Activated CD4-positive, alpha-beta T cell treated with anti-CD3 and anti-CD28 coated beads, Interleukin-2, amount 10 ng/mL, durations not matched to agents 24 days and 14 days (primary cell): ENCODE measurements around the gene KSR1. TPM values are rescaled to one million over a fixed set of nuclear protein-coding genes. Genes with fewer than 3 reads are reported as not detected.
"Not testable (repeated sequence)": the region's sequence is repeated elsewhere in the genome, so short reads cannot be mapped to it uniquely, and the experiment has no call there.

Source experiments
- DNase-seq: peaks from one replicate; pipeline ENCODE4 v3.0.0; 2022
- H3K27ac Mint-ChIP-seq: one replicate; pipeline ENCODE4 v1.8.0; 2022; ENCODE audit warnings: mild to moderate bottlenecking, mixed read lengths
- H3K27me3 Mint-ChIP-seq: one replicate; pipeline ENCODE4 v1.8.0; 2022; ENCODE audit warnings: mixed read lengths
- H3K36me3 Mint-ChIP-seq: one replicate; pipeline ENCODE4 v1.8.0; 2022; ENCODE audit warnings: low read depth, mild to moderate bottlenecking, mixed read lengths
- H3K4me1 Mint-ChIP-seq: one replicate; pipeline ENCODE4 v1.8.0; 2021; ENCODE audit warnings: mixed read lengths
- H3K4me3 Mint-ChIP-seq: one replicate; pipeline ENCODE4 v1.8.0; 2022; ENCODE audit warnings: mild to moderate bottlenecking, moderate library complexity, mixed read lengths
- H3K9me3 Mint-ChIP-seq: one replicate; pipeline ENCODE4 v1.8.0; 2021; ENCODE audit warnings: mixed read lengths
- intact Hi-C: fragments of 100-400 bp; cut with micrococcal nuclease; formaldehyde crosslinking; loops from one replicate; pipeline ENCODE4 v1.15.1; 2023
- total RNA-seq: library from RNA; stranded (reverse); gene quantifications from 2 replicates; pipeline ENCODE4 v1.2.3, GENCODE V29; 2022

Gene KSR1
- total RNA-seq, 1 donor from 2014 or later = 104 TPM

- intact Hi-C loops = no loop called here
These were observed 22.7 kb upstream of the KSR1 start for GRCh38 chr17:27433521-27433920.

GRCh38 chr17:27435431-27436070, 20.7 kb upstream of the KSR1 start:
- H3K4me3 Mint-ChIP-seq, H3K9me3 Mint-ChIP-seq, H3K27ac Mint-ChIP-seq, H3K27me3 Mint-ChIP-seq, intact Hi-C loops, H3K4me1 Mint-ChIP-seq, DNase-seq, H3K36me3 Mint-ChIP-seq: not testable (repeated sequence)

More at GRCh38 chr17:27433521-27433920, 22.7 kb upstream of the KSR1 start:
- Mint-ChIP-seq H3K4me3 (no peak overlapping the region), H3K4me1 (no peaks in the 10 kb centered on the region), H3K9me3 (no peaks in the 10 kb centered on the region), H3K27me3 (peaks cover 2% of the 10 kb centered on the region), H3K27ac (no peak overlapping the region), H3K36me3 (no peaks in the 10 kb centered on the region)
- no peak for DNase-seq

GRCh38 chr17:27438348-27438998, 17.8 kb upstream of the KSR1 start:
- H3K4me3 Mint-ChIP-seq = no peak overlapping the region
- H3K36me3 Mint-ChIP-seq = no peaks in the 10 kb centered on the region
- H3K9me3 Mint-ChIP-seq = no peaks in the 10 kb centered on the region
- H3K27me3 Mint-ChIP-seq = no peaks in the 10 kb centered on the region
- DNase-seq = no peak
- H3K4me1 Mint-ChIP-seq = peaks cover 6% of the 10 kb centered on the region
- intact Hi-C loops = no loop called here
- H3K27ac Mint-ChIP-seq = no peak overlapping the region

DNA sequence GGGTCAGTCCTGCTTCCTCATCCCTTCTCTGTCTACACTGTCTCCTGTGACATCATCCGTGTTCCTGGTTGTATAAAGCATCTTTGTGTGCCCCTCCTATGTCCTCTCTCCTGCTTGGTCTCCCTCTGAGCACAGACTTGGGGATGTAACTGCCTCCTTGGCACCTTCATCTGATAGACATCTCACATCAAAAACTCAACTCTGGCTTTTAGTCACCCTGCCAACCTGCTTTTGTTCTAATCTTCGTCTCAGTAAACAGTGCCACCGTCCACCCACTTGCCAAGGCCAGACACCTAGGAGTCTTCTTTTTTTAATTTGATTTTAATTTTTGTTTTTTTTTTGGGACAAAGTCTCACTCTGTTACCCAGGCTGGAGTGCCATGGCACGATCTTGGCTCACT, 16.9 kb upstream of the KSR1 start:
- H3K4me3 Mint-ChIP-seq = no peak overlapping the region
- H3K36me3 Mint-ChIP-seq = no peaks in the 10 kb centered on the region
- no peak for DNase-seq
- H3K27me3 Mint-ChIP-seq = no peaks in the 10 kb centered on the region
- intact Hi-C loops = no loop called here
- H3K9me3 Mint-ChIP-seq = no peaks in the 10 kb centered on the region
- no peak overlapping the region for H3K27ac Mint-ChIP-seq
- H3K4me1 Mint-ChIP-seq = peaks cover 6% of the 10 kb centered on the region

- intact Hi-C loops = no loop called here
- no peak overlapping the region for H3K4me3 Mint-ChIP-seq
- DNase-seq = no peak
- no peaks in the 10 kb centered on the region for H3K9me3 Mint-ChIP-seq
- H3K27ac Mint-ChIP-seq = no peak overlapping the region
- peaks cover 6% of the 10 kb centered on the region for H3K4me1 Mint-ChIP-seq
- H3K27me3 Mint-ChIP-seq = peaks cover 12% of the 10 kb centered on the region
- H3K36me3 Mint-ChIP-seq = no peaks in the 10 kb centered on the region
These were observed 13.5 kb upstream of the KSR1 start for GRCh38 chr17:27442702-27443101.

DNA sequence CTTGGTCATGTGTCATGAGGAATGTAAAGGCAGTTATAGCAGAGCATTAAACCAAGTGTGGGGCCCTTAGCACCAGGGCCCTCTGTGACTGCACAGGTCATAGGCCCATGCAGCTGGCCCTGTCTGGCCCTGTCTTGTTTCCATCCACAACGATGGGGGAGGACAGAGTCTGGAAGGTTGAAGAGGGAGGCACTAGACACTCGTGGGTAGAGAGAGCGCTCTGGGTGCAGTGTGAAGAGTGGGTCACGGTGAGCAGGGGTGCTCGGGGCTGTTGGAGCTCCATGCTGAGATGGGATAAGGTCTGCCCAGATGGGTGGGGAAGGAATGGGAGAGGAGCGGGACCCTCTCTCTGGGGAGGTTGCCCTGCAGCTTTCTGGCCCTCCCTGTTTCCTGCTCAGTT, 12.8 kb upstream of the KSR1 start:
- Mint-ChIP-seq H3K36me3 (no peaks in the 10 kb centered on the region), H3K4me3 (no peak overlapping the region), H3K27ac (no peak overlapping the region), H3K9me3 (no peaks in the 10 kb centered on the region), H3K27me3 (peaks cover 12% of the 10 kb centered on the region), H3K4me1 (peaks cover 6% of the 10 kb centered on the region)
- intact Hi-C loops = no loop called here
- DNase-seq = no peak

- no peak overlapping the region for H3K27ac Mint-ChIP-seq
- peaks cover 6% of the 10 kb centered on the region for H3K4me1 Mint-ChIP-seq
- H3K27me3 Mint-ChIP-seq = peaks cover 16% of the 10 kb centered on the region
- H3K36me3 Mint-ChIP-seq = no peaks in the 10 kb centered on the region
- intact Hi-C loops = no loop called here
- no peak for DNase-seq
- H3K9me3 Mint-ChIP-seq = no peaks in the 10 kb centered on the region
- no peak overlapping the region for H3K4me3 Mint-ChIP-seq
These were observed 10.3 kb upstream of the KSR1 start for GRCh38 chr17:27445971-27446370.

- intact Hi-C loops = no loop called here
- Mint-ChIP-seq H3K4me1 (peaks cover 6% of the 10 kb centered on the region), H3K27me3 (peaks cover 16% of the 10 kb centered on the region)
These were observed 9.5 kb upstream of the KSR1 start for GRCh38 chr17:27446569-27447301.

GRCh38 chr17:27448534-27448933, 7.7 kb upstream of the KSR1 start:
- H3K4me1 Mint-ChIP-seq, DNase-seq, H3K27ac Mint-ChIP-seq, intact Hi-C loops, H3K4me3 Mint-ChIP-seq, H3K9me3 Mint-ChIP-seq, H3K36me3 Mint-ChIP-seq: not testable (repeated sequence)
- peaks cover 16% of the 10 kb centered on the region for H3K27me3 Mint-ChIP-seq

More at GRCh38 chr17:27446569-27447301, 9.5 kb upstream of the KSR1 start:
- Mint-ChIP-seq H3K36me3 (no peaks in the 10 kb centered on the region), H3K27ac (no peak overlapping the region), H3K4me3 (no peak overlapping the region), H3K9me3 (no peaks in the 10 kb centered on the region)
- no peak for DNase-seq

DNA sequence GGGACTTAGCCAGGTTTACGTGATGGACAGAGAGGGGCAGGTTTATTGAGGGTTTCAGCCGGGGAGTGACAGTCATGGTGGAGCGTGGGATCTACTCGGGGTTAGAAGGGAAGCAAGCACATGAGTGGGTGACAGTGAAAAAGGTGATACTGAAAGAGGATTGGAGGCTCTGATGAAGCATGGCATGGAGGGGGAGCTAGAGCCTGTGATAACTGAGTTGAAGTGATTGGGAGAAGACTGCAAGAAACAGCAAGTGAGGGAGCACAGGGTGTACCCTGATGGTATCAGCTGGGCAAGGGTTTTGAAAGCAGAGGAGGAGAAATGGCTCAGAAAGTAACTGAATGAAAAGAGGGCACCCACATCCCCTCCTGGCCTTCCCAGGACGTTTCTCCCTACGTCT, 6.7 kb upstream of the KSR1 start:
- DNase-seq = no peak
- peaks cover 7% of the 10 kb centered on the region for H3K4me1 Mint-ChIP-seq
- no peak overlapping the region for H3K4me3 Mint-ChIP-seq
- intact Hi-C loops = no loop called here
- H3K27me3 Mint-ChIP-seq = peaks cover 16% of the 10 kb centered on the region
- H3K36me3 Mint-ChIP-seq = no peaks in the 10 kb centered on the region
- no peak overlapping the region for H3K27ac Mint-ChIP-seq
- no peaks in the 10 kb centered on the region for H3K9me3 Mint-ChIP-seq

DNA sequence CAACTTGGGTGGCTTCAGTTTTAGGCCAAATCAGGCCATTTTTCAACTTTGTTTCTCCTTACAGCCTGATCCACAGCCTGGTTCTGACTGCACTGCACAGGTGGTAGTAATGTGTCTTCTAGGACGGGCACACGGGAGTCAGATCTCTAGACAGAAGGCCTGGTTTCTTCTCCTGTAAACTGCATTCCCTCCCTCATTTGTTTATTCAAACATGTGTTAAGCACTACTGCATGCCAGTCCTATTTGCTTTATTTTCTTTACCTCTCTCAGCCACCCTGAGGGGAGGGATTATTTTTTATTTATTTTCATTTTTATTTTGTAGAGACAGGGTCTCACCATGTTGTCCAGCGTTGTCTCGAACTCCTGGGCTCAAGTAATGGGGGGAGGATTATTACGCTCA, 6.3 kb upstream of the KSR1 start:
- no peaks in the 10 kb centered on the region for H3K9me3 Mint-ChIP-seq
- H3K27ac Mint-ChIP-seq = no peak overlapping the region
- intact Hi-C loops = no loop called here
- H3K27me3 Mint-ChIP-seq = peaks cover 16% of the 10 kb centered on the region
- peaks cover 8% of the 10 kb centered on the region for H3K4me1 Mint-ChIP-seq
- no peaks in the 10 kb centered on the region for H3K36me3 Mint-ChIP-seq
- DNase-seq = no peak
- no peak overlapping the region for H3K4me3 Mint-ChIP-seq

DNA sequence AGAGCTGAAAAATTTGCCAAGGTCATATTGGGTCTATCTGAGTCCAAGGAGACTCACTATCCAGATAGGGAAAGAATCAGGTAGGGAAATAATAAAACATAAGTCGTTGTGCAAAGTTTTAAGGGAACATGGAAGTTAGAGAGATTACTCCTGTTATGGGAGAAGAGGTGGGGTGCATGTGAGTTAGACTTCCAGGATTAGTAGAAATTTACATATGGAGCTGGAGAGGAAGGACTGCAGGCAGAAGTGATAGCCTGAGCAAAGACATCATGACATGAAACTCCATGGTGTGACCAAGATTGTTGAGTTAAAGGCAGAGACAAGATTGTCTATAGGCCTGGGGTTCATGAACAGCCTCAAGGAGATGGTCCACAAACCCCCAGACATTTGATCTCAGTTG, 5.8 kb upstream of the KSR1 start:
- Mint-ChIP-seq H3K4me1 (peaks cover 12% of the 10 kb centered on the region), H3K36me3 (no peaks in the 10 kb centered on the region), H3K9me3 (no peaks in the 10 kb centered on the region), H3K27me3 (peaks cover 16% of the 10 kb centered on the region), H3K4me3 (no peak overlapping the region), H3K27ac (no peak overlapping the region)
- no peak for DNase-seq
- intact Hi-C loops = no loop called here

DNA sequence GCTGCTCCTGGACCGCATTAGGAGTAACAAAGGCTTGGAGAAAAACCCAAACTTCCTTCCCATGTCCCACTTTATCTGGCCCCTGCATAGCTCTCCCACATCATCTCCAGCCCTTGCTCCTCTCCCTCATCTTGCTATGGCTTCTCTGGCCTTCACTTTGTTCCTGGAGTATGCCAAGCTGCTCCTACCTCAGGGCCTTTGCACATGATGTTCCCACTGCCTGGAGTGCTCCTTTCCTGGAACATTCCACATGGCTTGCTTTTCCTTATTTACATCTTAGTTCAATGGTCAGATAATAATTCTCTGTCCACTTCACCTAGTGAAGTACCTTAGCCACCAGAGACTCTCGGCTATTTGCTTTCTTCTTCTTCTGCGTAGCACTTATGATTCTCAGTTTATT, 4.3 kb upstream of the KSR1 start:
- intact Hi-C loops = no loop called here
- no peaks in the 10 kb centered on the region for H3K36me3 Mint-ChIP-seq

DNA sequence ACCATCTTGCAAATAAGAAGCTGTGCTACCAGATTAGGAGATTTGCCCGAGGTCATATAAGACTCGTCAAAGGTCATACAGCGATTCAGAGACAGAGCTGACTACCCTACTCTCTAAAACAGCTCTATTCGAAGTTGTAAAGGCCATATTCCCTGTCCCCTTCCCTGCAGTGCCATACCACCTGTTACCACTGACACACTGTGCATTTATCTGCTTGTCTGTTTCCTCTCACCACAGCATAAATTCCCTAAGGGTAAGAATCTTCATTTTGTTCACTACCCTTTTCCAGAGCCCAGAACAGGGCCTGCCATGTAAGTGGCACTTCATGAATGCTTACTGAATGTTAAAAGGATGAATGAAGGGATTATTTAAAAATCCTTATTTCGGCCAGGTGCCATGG, 3.4 kb upstream of the KSR1 start:
- Mint-ChIP-seq H3K4me1 (peaks cover 17% of the 10 kb centered on the region), H3K4me3 (no peak overlapping the region), H3K27ac (no peak overlapping the region), H3K9me3 (no peaks in the 10 kb centered on the region), H3K27me3 (peaks cover 4% of the 10 kb centered on the region), H3K36me3 (peaks cover 3% of the 10 kb centered on the region)
- DNase-seq = no peak
- intact Hi-C loops = no loop called here

More for the DNA sequence above, 4.3 kb upstream of the KSR1 start:
- H3K27me3 Mint-ChIP-seq = peaks cover 4% of the 10 kb centered on the region
- no peak for DNase-seq
- peaks cover 14% of the 10 kb centered on the region for H3K4me1 Mint-ChIP-seq
- H3K9me3 Mint-ChIP-seq = no peaks in the 10 kb centered on the region
- no peak overlapping the region for H3K27ac Mint-ChIP-seq
- no peak overlapping the region for H3K4me3 Mint-ChIP-seq
